GM12865 (cell line): ENCODE data around the gene KLF9.

Experiments
- DNase-seq: peaks from one replicate; pipeline ENCODE4 v3.0.0; 2010; ENCODE audit warnings: low read depth
- H3K4me3 ChIP-seq: 2 replicates; pipeline ENCODE4 v1.5.1; 2011; ENCODE audit warnings: mild to moderate bottlenecking, low read depth, low read length, control low read depth
- CTCF ChIP-seq: IDR thresholded peaks from 2 replicates; pipeline ENCODE4 v1.5.1; 2011; ENCODE audit warnings: low read length, control low read depth, low read depth, inconsistent platforms; ENCODE audit not compliant: insufficient read depth; ENCODE audit errors: missing control alignments

The KLF9 gene

GRCh38 chr9:70422371-70423043 is 8.1 kb upstream of the KLF9 start:
- no peak overlapping the region for H3K4me3 ChIP-seq
- TF ChIP-seq CTCF: no peak
- no peak for DNase-seq

- no peak for DNase-seq
- TF ChIP-seq CTCF: no peak
- no peak overlapping the region for H3K4me3 ChIP-seq
These were observed 7.1 kb upstream of the KLF9 start for GRCh38 chr9:70421272-70422180.

GRCh38 chr9:70420441-70421271 is 6.2 kb upstream of the KLF9 start:
- H3K4me3 ChIP-seq: peak overlapping the region; percentile 59
- TF ChIP-seq CTCF: no peak
- DNase-seq: peak; percentile 13

GRCh38 chr9:70419556-70420440 is 5.3 kb upstream of the KLF9 start:
- peak; percentile 77 for DNase-seq
- peak overlapping the region; percentile 59 for H3K4me3 ChIP-seq
- no peak for TF ChIP-seq CTCF

- TF ChIP-seq CTCF: no peak
- peak overlapping the region; percentile 59 for H3K4me3 ChIP-seq
- peak; percentile 75 for DNase-seq
These were observed 4.5 kb upstream of the KLF9 start for GRCh38 chr9:70418822-70419555.

- TF ChIP-seq CTCF: no peak
- no peak overlapping the region for H3K4me3 ChIP-seq
- no peak for DNase-seq
These were observed 1.0 kb upstream of the KLF9 start for GRCh38 chr9:70415476-70415875.
